ENCODE measurements around the gene LRRC26.
A peak's percentile ranks its signal among the peaks of the same experiment; 100 is the strongest.
"Not testable (repeated sequence)": the region's sequence is repeated elsewhere in the genome, so short reads cannot be mapped to it uniquely, and the experiment has no call there.

The LRRC26 gene

DNA sequence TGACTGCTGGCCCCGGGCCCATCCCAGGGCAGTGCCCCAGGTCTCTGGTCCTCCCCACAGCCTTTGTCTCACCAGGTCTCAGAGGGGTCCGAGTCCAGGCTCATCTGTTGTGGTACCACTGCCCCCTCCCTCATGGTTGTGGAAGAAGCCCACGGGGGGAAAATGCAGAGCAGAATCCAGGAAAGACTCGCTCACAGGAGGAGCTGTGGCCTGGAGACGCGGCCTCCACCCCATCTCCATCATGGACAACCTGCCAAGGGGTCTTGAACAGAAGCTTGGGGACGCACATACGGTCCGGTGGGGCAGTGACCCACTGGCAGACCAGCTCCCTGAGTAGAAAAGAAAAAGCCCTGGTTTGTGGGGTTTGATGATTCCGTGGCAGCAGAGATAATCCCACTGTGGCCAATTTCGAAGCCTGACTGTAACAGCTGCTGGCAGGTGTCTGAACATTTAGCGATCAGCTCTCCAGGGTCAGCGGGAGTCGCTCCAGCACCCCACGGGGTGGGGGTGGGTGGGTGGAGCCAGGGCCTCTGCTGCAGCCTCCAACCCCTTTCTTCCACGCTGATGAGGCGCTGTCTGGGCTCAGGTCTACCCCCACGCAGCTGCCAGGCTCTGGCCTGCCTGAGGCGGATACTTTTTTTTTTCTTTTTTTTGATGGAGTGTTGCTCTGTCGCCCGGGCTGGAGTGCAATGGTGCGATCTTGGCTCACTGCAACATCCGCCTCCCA lies 32.8 kb downstream of the LRRC26 start:
- peak; percentile 3 for DNase-seq (ENCODE audit: low spot score)

GRCh38 chr9:137136261-137136880 lies 33.5 kb downstream of the LRRC26 start:
- DNase-seq (ENCODE audit: low spot score), result peak; percentile 52

- not testable (repeated sequence) for DNase-seq (ENCODE audit: low spot score)
Observed at GRCh38 chr9:137135154-137135553, 34.7 kb downstream of the LRRC26 start.

- no peak for DNase-seq (ENCODE audit: low spot score)
Observed at GRCh38 chr9:137134191-137134590, 35.7 kb downstream of the LRRC26 start.

GRCh38 chr9:137130176-137130755 lies 39.6 kb downstream of the LRRC26 start:
- no peak for DNase-seq (ENCODE audit: low spot score)

DNA sequence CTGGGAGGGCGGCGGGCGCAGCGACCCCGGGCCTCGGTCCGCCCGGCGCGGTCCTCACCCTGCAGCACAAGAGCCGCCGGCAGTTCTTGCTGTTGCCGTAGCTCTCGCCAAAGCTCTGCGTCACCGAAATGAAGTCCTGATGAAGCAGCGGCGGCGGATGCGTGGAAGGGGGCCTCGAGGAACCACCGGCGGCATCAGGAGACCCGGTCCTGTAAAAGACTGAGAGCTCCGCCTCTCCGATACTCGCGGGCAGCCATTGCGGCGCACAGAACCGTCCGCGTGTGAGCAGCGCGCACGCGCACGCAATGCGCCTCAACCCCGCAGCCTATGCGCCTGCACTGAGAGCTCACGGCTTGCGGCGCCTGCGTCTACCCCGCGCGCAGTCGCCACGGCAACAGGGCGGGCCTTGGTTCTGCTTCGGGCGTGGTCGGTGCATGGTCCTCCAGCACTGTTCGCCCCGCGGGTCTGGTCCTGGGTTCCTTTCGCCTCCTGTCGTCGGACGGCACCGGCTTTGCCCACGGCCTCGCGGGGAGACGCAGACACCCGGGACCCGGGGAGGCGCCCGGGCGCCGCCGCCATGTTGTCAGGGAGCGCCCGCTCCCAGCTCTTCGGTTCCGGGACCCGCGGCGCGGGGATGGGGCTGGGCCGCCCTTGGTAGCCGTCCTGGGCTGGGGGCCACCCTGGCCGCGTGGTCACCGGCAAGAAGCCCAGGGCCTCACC lies 40.2 kb downstream of the LRRC26 start:
- peak; percentile 96 for DNase-seq (ENCODE audit: low spot score)

DNA sequence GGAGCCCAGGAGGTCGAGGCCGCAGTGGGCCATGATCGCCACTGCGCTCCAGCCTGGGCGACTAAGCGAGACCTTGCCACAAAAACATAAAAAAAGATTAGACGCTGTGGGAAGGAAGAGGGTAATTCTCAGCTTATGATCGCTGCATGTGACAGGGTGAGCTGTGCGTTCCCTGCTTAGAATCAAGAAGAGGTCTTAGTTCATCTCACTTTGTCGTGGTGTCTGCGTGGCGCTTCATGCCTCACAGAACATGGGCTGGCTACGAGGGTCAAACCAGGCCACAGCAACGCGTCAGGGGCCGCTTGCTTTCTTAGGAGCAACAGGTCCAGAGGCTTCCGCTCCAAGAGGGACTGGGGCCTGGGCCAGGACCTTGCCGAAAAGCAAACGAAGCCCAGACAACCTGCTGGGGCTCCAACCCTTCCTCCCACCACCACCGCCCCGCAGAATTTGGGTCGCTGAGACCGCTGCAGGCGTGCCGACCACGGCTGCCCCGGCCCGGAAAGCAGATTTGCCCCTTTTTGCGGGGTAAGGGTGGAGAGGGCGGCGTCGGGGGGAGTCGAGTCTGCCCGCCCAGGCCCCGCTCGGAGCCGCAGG lies 40.9 kb downstream of the LRRC26 start:
- peak; percentile 33 for DNase-seq (ENCODE audit: low spot score)

DNA sequence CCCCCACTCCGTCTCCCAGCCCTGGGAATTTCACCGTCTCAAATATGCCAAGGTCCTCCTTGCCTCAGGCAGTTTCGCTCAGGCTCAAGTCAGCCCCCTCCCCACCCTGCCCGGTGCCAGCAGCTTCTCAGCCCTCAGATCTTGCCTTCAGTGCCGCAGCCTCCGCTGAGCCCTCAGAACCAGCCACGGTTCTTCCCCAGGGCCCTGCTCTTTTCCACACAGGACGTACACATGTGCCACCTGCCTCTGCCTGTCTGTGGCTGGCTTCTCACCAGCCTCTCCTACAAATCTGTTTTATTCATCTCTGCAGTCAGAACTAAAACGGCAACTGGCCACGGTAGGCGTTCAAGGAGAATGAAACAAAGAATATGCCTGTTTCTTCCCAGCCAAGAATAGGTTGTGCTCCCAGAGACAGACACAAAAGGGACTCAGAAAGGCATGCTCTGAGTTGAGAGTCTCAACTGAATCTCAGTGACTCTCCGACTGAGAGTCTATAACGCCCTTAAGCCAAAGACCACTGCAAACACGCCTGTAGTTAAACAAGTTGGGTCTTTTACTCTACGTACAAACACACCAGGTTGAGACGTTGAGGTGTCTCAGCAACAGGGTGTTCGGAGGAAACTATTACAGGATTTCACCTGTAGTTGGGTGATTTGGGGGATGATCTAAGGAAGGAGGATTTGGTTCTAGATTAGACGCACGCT lies 41.5 kb downstream of the LRRC26 start:
- DNase-seq (ENCODE audit: low spot score), result peak; percentile 3

DNA sequence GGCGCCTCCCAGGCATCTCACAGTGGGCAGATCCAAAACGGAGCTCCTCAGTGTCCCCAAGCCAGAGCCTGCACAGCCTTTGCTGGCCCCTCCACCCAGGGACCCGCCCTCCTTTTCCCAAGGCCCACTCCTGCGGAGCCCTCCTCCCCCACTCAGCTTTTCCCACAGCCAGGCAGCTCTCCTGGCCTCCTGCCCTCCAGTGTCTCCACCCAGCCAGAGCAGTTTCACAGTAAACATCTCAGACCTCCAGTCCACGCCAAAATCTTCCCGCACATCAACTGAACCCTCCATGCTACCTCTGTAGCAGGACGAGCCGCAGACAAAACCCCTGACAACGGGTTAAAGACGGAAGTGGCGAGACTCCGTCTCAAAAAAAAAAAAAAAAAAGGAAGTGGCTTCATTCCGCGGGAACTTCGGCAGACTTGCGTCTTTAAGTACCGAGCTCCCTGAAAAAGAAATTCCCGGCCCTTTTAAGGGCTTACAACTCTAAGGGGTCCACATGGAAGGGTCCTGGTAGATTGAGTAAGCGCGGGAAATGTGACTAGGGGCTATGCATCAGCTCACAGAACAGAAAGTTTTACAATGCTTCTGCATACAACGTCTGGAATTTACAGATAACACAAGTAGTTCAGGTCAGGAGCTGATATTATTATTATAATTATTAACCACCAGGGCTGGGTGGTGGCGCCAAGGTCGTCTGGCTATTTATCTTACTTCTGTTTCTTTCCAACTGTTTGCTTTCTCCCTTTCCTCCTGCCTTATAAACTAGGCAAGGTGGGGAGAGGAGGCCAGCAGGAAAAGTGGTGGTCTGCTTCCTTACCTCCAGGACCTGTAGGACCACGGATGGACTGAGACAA lies 42.3 kb downstream of the LRRC26 start:
- no peak for DNase-seq (ENCODE audit: low spot score)

DNA sequence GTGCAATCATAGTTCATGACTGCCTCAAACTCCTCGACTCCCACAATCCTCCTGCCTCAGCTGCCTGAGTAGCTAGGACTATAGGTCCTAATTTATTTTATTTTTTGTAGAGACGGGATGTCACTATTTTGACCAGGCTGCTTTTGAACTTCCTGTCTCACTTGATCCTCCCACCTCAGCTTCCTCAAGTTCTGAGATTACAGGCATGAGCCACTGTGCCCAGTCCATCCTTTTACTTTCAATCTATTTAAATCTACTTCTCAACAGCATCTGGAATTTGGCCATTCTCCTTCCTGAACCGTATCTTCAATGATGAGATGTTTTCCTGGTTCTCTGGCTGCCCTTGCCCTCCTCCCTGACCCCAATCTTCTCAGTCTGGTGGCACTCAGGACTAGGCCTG lies 43.1 kb downstream of the LRRC26 start:
- DNase-seq (ENCODE audit: low spot score), result no peak

DNA sequence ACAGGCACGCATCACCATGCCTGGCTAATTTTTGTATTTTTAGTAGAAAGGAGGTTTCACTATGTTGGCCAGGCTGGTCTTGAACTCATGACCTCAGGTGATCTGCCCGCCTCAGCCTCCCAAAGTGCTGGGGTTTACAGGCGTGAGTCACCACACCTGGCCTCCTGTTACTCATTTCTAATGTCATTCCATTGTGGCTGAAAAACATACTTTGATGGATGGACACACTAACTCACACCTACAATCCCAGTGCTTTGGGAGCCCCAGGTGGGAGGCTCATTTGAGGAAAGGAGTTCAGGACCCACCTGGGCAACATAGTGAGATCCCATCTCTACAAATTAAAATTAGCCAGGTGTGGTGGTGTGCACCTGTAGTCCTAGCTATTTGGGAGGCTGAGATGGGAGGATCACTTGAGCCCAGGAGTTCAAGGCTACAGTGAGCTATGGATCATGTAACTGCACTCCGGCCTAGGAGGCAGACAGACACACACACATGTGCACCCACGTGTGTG lies 45.8 kb downstream of the LRRC26 start:
- DNase-seq (ENCODE audit: low spot score), result not testable (repeated sequence)

DNA sequence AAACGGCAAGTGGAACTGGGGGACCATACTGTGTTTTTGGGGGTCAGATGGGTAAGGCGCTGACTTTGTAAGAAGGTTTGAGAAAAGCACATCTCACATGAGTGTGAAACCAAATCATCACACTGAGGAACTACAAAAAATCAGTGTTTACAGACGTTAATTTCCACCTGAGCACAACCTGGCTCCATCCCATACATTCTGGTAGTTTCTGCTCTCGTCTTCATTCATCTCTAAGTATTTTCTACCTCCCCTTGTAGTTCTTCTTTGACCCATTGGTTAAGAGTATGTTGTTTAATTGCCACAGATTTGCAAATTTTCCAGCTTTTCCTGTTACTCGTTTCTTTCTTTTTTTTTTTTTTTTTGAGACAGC lies 46.4 kb downstream of the LRRC26 start:
- no peak for DNase-seq (ENCODE audit: low spot score)

DNA sequence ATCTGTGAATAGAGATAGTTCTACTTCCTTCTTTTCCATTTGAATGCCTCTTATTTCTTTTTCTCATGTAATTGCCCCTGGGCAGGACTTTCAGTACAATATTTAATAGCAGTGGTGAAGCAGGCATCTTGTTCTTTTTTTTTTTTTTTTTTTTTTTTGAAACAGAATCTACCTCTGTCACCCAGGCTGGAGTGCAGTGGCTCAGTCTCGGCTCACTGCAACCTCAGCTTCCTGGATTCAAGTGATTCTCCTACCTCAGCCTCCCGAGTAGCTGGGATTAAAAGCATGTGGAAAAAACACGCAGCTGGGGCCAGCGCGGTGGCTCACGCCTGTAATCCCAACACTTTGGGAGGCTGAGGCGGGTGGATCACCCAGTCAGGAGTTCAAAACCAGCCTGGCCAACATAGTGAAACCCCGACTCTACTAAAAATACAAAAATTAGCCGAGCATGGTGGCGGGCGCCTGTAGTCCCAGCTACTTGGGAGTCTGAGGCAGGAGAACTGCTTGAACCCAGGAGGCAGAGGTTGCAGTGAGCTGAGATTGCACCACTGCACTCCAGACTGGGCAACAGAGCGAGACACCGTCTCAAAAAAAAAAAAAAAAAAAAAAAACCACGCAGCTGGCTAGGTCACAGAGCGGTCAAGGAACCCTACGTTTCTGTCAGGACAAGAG lies 46.9 kb downstream of the LRRC26 start:
- not testable (repeated sequence) for DNase-seq (ENCODE audit: low spot score)

DNA sequence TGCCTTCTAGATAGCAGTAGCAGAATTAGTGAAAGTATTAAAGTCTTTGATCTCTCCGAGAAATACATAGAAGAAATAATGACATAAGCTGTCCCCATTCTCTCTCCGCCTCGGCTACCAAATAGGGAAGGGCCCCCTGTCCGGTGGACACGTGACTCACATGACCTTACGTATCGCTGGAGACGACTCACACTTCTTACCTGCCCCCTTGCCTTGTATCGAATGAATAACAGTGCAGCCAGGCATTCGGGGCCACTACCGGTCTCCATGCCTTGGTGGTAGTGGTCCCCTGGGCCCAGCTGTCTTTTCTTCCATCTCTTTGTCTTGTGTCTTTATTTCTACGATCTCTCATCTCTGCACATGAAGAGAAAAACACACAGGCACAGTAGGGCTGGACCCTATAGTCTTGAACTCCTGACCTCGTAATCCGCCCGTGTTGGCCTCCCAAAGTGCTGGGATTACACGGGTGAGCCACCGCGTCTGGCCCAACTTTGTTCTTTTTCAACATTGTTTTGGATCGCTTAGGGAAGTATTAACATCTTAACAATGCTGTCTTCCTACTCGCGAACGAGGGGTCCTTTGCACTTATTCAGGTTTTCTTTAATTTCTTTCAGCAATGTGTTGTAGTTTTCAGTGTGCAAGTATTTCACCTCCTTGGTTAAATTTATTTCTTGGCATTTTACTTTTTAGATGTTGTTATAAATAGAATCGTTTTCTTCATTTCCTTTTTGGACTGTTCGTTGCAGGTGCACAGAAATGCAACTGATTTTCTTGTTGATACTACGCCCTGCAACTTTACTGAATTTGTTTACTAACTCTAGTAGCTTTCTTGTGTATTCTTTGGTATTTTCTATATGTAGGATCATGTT lies 47.7 kb downstream of the LRRC26 start:
- not testable (repeated sequence) for DNase-seq (ENCODE audit: low spot score)

All from iPS-NIHi11 (cell line).